WTC11 (cell line): ENCODE data around the gene MRPL19. TPM values are rescaled to one million over a fixed set of nuclear protein-coding genes. Genes with fewer than 3 reads are reported as not detected.

Experiments
- ATAC-seq: fragments of 200-7000 bp; cut with Tn5 transposase; 2 replicates; pipeline ENCODE4 v1.10.0; 2021; ENCODE audit warnings: mild to moderate bottlenecking, moderate library complexity
- CTCF ChIA-PET: fragments of 300-600 bp; sonication (Branson Sonifier 250); formaldehyde crosslinking; loops from one replicate; lab custom pipeline; 2021; ENCODE audit warnings: antibody characterized with exemption; lab: Charles Lee
- POLR2A ChIA-PET: fragments of 350-600 bp; sonication (Branson Sonifier 250); formaldehyde crosslinking; loops from one replicate; lab custom pipeline; 2021; ENCODE audit warnings: antibody characterized with exemption; lab: Charles Lee
- DNase-seq: peaks from one replicate; pipeline ENCODE4 v3.0.0; 2021; ENCODE audit warnings: low spot score
- H3K27ac Mint-ChIP-seq: 2 replicates; pipeline ENCODE4 v1.8.0; 2021; ENCODE audit warnings: mixed read lengths
- H3K27me3 Mint-ChIP-seq: 2 replicates; pipeline ENCODE4 v1.8.0; 2021; ENCODE audit warnings: low read depth, mild to moderate bottlenecking, moderate library complexity, mixed read lengths
- H3K36me3 Mint-ChIP-seq: 2 replicates; pipeline ENCODE4 v1.8.0; 2021; ENCODE audit warnings: mixed read lengths
- H3K4me1 Mint-ChIP-seq: 2 replicates; pipeline ENCODE4 v1.8.0; 2022; ENCODE audit warnings: mixed read lengths
- H3K4me3 Mint-ChIP-seq: 2 replicates; pipeline ENCODE4 v1.8.0; 2021; ENCODE audit warnings: mild to moderate bottlenecking, moderate library complexity, mixed read lengths
- H3K9me3 Mint-ChIP-seq: 2 replicates; pipeline ENCODE4 v1.8.0; 2021; ENCODE audit warnings: mixed read lengths
- ATF6 ChIP-seq: sonication (generic); formaldehyde crosslinking; IDR thresholded peaks from 2 replicates; pipeline ENCODE4 v1.8.1; 2023; ENCODE audit warnings: mild to moderate bottlenecking, missing genetic modification reagents
- E2F1 ChIP-seq: sonication (generic); formaldehyde crosslinking; IDR thresholded peaks from 2 replicates; pipeline ENCODE4 v1.8.0; 2022; ENCODE audit warnings: mild to moderate bottlenecking, missing genetic modification reagents
- E2F4 ChIP-seq: sonication (generic); formaldehyde crosslinking; IDR thresholded peaks from 2 replicates; pipeline ENCODE4 v1.8.1; 2022; ENCODE audit warnings: low read depth, mild to moderate bottlenecking, moderate library complexity, missing genetic modification reagents, borderline replicate concordance
- E2F5 ChIP-seq: sonication (generic); formaldehyde crosslinking; IDR thresholded peaks from 2 replicates; pipeline ENCODE4 v1.8.1; 2022; ENCODE audit warnings: mild to moderate bottlenecking, moderate library complexity, missing genetic modification reagents
- ELF4 ChIP-seq: sonication (generic); formaldehyde crosslinking; IDR thresholded peaks from 2 replicates; pipeline ENCODE4 v1.8.1; 2022; ENCODE audit warnings: low read depth, mild to moderate bottlenecking, moderate library complexity, missing genetic modification reagents
- FOXP4 ChIP-seq: sonication (generic); formaldehyde crosslinking; IDR thresholded peaks from 2 replicates; pipeline ENCODE4 v1.8.0; 2022; ENCODE audit warnings: mild to moderate bottlenecking, missing genetic modification reagents
- GABPB1 ChIP-seq: sonication (generic); formaldehyde crosslinking; IDR thresholded peaks from 2 replicates; pipeline ENCODE4 v1.8.1; 2023; ENCODE audit warnings: mild to moderate bottlenecking, missing genetic modification reagents
- JAZF1 ChIP-seq: fragments of 250-450 bp; sonication (Bioruptor Pico); IDR thresholded peaks from 2 replicates; pipeline ENCODE4 v1.9.0; 2021; ENCODE audit warnings: moderate library complexity, mild to moderate bottlenecking, inconsistent platforms
- MAX ChIP-seq: sonication (generic); formaldehyde crosslinking; IDR thresholded peaks from 2 replicates; pipeline ENCODE4 v1.8.0; 2022; ENCODE audit warnings: mild to moderate bottlenecking, missing genetic modification reagents
- MYBL2 ChIP-seq: sonication (generic); formaldehyde crosslinking; IDR thresholded peaks from 2 replicates; pipeline ENCODE4 v1.8.1; 2023; ENCODE audit warnings: mild to moderate bottlenecking, moderate library complexity, missing genetic modification reagents
- NR1H2 ChIP-seq: sonication (generic); formaldehyde crosslinking; IDR thresholded peaks from 2 replicates; pipeline ENCODE4 v1.9.0; 2021; ENCODE audit warnings: mild to moderate bottlenecking, moderate library complexity, missing genetic modification reagents
- OVOL2 ChIP-seq: fragments of 250-450 bp; sonication (Bioruptor Pico); IDR thresholded peaks from 2 replicates; pipeline ENCODE4 v1.9.0; 2021; ENCODE audit warnings: mild to moderate bottlenecking, borderline replicate concordance
- RELA ChIP-seq: sonication (generic); formaldehyde crosslinking; IDR thresholded peaks from 2 replicates; pipeline ENCODE4 v1.8.1; 2022; ENCODE audit warnings: missing genetic modification reagents, mild to moderate bottlenecking, borderline replicate concordance
- SOX15 ChIP-seq: fragments of 250-450 bp; sonication (Bioruptor Pico); IDR thresholded peaks from 2 replicates; pipeline ENCODE4 v1.9.0; 2021; ENCODE audit warnings: mild to moderate bottlenecking
- ZBTB43 ChIP-seq: sonication (generic); formaldehyde crosslinking; IDR thresholded peaks from 2 replicates; pipeline ENCODE4 v1.8.1; 2023; ENCODE audit warnings: mild to moderate bottlenecking, missing genetic modification reagents
- ZMAT4 ChIP-seq: fragments of 250-450 bp; sonication (Bioruptor Pico); IDR thresholded peaks from 2 replicates; pipeline ENCODE4 v1.9.0; 2021; ENCODE audit warnings: mild to moderate bottlenecking
- ZNF121 ChIP-seq: sonication (generic); formaldehyde crosslinking; IDR thresholded peaks from 2 replicates; pipeline ENCODE4 v1.8.0; 2023; ENCODE audit warnings: missing genetic modification reagents
- ZNF232 ChIP-seq: sonication (generic); formaldehyde crosslinking; IDR thresholded peaks from 2 replicates; pipeline ENCODE4 v1.8.0; 2022; ENCODE audit warnings: mild to moderate bottlenecking, missing genetic modification reagents
- ZNF263 ChIP-seq: sonication (generic); formaldehyde crosslinking; IDR thresholded peaks from 2 replicates; pipeline ENCODE4 v1.8.1; 2022; ENCODE audit warnings: low read depth, mild to moderate bottlenecking, moderate library complexity, missing genetic modification reagents
- ZNF423 ChIP-seq: fragments of 250-450 bp; sonication (Bioruptor Pico); IDR thresholded peaks from 2 replicates; pipeline ENCODE4 v2.1.2; 2022; ENCODE audit warnings: mild to moderate bottlenecking, moderate library complexity
- total RNA-seq: library from RNA; stranded (reverse); gene quantifications from 3 replicates; pipeline ENCODE4 v1.2.3, GENCODE V29; 2021

The MRPL19 gene
- total RNA-seq, 1 experiment from 2014 or later: 65.8 TPM

- TF ChIP-seq ZNF121 (CRISPR knock-in tag) (no peak), ATF6 (CRISPR knock-in tag) (no peak), MAX (CRISPR knock-in tag) (no peak), ELF4 (CRISPR knock-in tag) (no peak), ZNF263 (CRISPR knock-in tag) (no peak), GABPB1 (CRISPR knock-in tag) (no peak), E2F1 (no peak), ZMAT4 (no peak), RELA (CRISPR knock-in tag) (no peak), ZNF232 (CRISPR knock-in tag) (no peak), MYBL2 (CRISPR knock-in tag) (no peak), ZNF423 (CRISPR knock-in tag) (no peak), NR1H2 (no peak), SOX15 (CRISPR knock-in tag) (no peak)
- Mint-ChIP-seq H3K4me3 (peak overlapping the region; percentile 60), H3K36me3 (peaks cover 12% of the 10 kb centered on the region), H3K27me3 (no peaks in the 10 kb centered on the region), H3K9me3 (peaks cover 7% of the 10 kb centered on the region), H3K4me1 (peaks cover 15% of the 10 kb centered on the region), H3K27ac (peak overlapping the region; percentile 80; the same call in 1 of the 2 replicates)
- CTCF ChIA-PET: interaction anchor here (0.6 to 1.8 kb wide), 4 partner anchors 19 to 186 kb away, joined by 3 to 4 read pairs (median 3); no protein-coding TSS in a partner anchor
- POLR2A ChIA-PET: no interaction called here
- DNase-seq (no peak), ATAC-seq (no peak)
Observed at GRCh38 chr2:75710220-75710576, 63.6 kb downstream of the MRPL19 start.

- Mint-ChIP-seq H3K27ac (peak within 1 kb of the TSS; percentile 85), H3K9me3 (peaks cover 7% of the 10 kb centered on the region), H3K27me3 (no peaks in the 10 kb centered on the region; the same call in 1 of the 2 replicates), H3K4me3 (peak within 1 kb of the TSS; percentile 60), H3K4me1 (peaks cover 16% of the 10 kb centered on the region), H3K36me3 (peaks cover 11% of the 10 kb centered on the region)
- ChIA-PET POLR2A (interaction anchor here (0.5 kb wide), 1 partner anchor 19 kb away, joined by 4 read pairs; no protein-coding TSS in a partner anchor), CTCF (interaction anchor here (0.6 to 1.5 kb wide), 3 partner anchors 19 to 34 kb away, joined by 3 to 4 read pairs (median 3); no protein-coding TSS in a partner anchor)
- ATAC-seq: peak; percentile 91
- DNase-seq: peak; percentile 84
- TF ChIP-seq JAZF1: no peak
- peak; percentile 94 for TF ChIP-seq RELA (CRISPR knock-in tag)
- peak; percentile 97 for TF ChIP-seq FOXP4 (CRISPR knock-in tag)
- peak; percentile 91; the same call in 1 of the 2 replicates for TF ChIP-seq E2F5 (CRISPR knock-in tag)
- no peak; the same call in 1 of the 2 replicates for TF ChIP-seq ZNF423 (CRISPR knock-in tag)
- TF ChIP-seq E2F4 (CRISPR knock-in tag): peak; percentile 40; the same call in 1 of the 2 replicates
- TF ChIP-seq ZBTB43 (CRISPR knock-in tag): 0 out of 2 replicates have a peak, but pooled peaks have one; percentile 40
- no peak for TF ChIP-seq OVOL2 (CRISPR knock-in tag)
Observed at GRCh38 chr2:75710577-75711253, 64.1 kb downstream of the MRPL19 start, which contains the start of gene GCFC2. GCFC2 (minus strand) TSS chr2:75710915; CDS start chr2:75710855, 60 bp downstream.
